HT1080 (cell line): Measurements from ENCODE around the gene ERBB4. TPM values are rescaled to one million over a fixed set of nuclear protein-coding genes. Genes with fewer than 3 reads are reported as not detected.

Experiments used
- DNase-seq: peaks from one replicate; pipeline ENCODE4 v3.0.0-alpha.2; 2015; ENCODE audit warnings: low read depth
- total RNA-seq: library from RNA; depleted of rRNA; stranded (reverse); fragments of >200 nt; shearing (Covaris generic); gene quantifications from 2 replicates; pipeline ENCODE4 v1.2.3, GENCODE V29; 2014

Gene ERBB4
- total RNA-seq, 1 experiment from 2014 or later, result 0.02 TPM

GRCh38 chr2:212083492-212083891 is 455.1 kb downstream of the ERBB4 start:
- no peak for DNase-seq

GRCh38 chr2:212078103-212078502 is 460.5 kb downstream of the ERBB4 start:
- DNase-seq, result no peak

- no peak for DNase-seq
Measured at GRCh38 chr2:212076456-212076855, 462.1 kb downstream of the ERBB4 start.

GRCh38 chr2:212073360-212073759 is 465.2 kb downstream of the ERBB4 start:
- no peak for DNase-seq

- no peak for DNase-seq
Measured at GRCh38 chr2:212066546-212066945, 472.1 kb downstream of the ERBB4 start.

- DNase-seq, result no peak
Measured at GRCh38 chr2:212064318-212064717, 474.3 kb downstream of the ERBB4 start.

GRCh38 chr2:212052412-212053159 is 486.0 kb downstream of the ERBB4 start:
- peak; percentile 97 for DNase-seq

- no peak for DNase-seq
Measured at GRCh38 chr2:212050871-212051270, 487.7 kb downstream of the ERBB4 start.

GRCh38 chr2:212042562-212042961 is 496.0 kb downstream of the ERBB4 start:
- DNase-seq, result no peak

GRCh38 chr2:212037062-212037461 is 501.5 kb downstream of the ERBB4 start:
- no peak for DNase-seq

GRCh38 chr2:212034841-212035585 is 503.6 kb downstream of the ERBB4 start:
- DNase-seq, result no peak

GRCh38 chr2:212033888-212034287 is 504.7 kb downstream of the ERBB4 start:
- no peak for DNase-seq

- peak; percentile 62 for DNase-seq
Measured at GRCh38 chr2:212032536-212033219, 505.9 kb downstream of the ERBB4 start.

GRCh38 chr2:212032032-212032431 is 506.6 kb downstream of the ERBB4 start:
- DNase-seq, result peak; percentile 73

- no peak for DNase-seq
Measured at GRCh38 chr2:212030709-212031108, 507.9 kb downstream of the ERBB4 start.

GRCh38 chr2:212028798-212029394 is 509.7 kb downstream of the ERBB4 start:
- DNase-seq, result no peak

- no peak for DNase-seq
Measured at GRCh38 chr2:212027681-212028628, 510.6 kb downstream of the ERBB4 start.

GRCh38 chr2:212024040-212024439 is 514.6 kb downstream of the ERBB4 start:
- DNase-seq, result no peak

GRCh38 chr2:212022966-212023365 is 515.6 kb downstream of the ERBB4 start:
- no peak for DNase-seq

GRCh38 chr2:212021947-212022346 is 516.7 kb downstream of the ERBB4 start:
- DNase-seq, result peak; percentile 55

GRCh38 chr2:212015588-212015987 is 523.0 kb downstream of the ERBB4 start:
- no peak for DNase-seq
